Measurements from ENCODE around the gene TRPM3.

TRPM3 gene

DNA sequence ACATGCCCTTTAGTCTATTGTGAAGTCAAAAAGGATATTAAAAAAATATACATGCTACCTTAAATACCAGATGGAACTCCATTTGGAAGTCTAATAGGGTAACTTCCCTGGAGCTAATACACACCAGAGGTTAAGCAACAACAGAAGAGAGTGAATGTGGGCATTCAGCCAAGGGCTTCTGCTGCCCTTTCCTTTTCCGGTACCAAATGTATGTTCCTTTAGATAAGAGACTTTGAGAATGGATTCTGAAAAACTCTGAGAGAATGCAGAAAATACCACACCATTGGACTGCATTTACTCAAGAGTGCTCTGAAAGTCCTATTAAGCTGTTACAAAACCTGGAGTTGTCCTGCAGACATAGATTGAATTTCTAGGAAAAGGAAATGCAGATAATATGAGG lies 23.8 kb upstream of the TRPM3 start:
- H3K4me3 ChIP-seq (ENCODE audit: low read depth, low read length): no peak overlapping the region
- DNase-seq: peak; percentile 3
- no peaks in the 10 kb centered on the region for H3K36me3 ChIP-seq (replicated peaks)
- H3K27me3 ChIP-seq (replicated peaks): no peaks in the 10 kb centered on the region
- no peak for TF ChIP-seq CTCF (IDR thresholded peaks at IDR 0.05; ENCODE audit: low read depth, low read length, missing control alignments)
- in situ Hi-C loops (cut with HindIII; ENCODE audit: low pct_ligation_motif_present, low sequenced_read_pairs): no loop called here
- no peak overlapping the region for H3K27ac ChIP-seq

DNA sequence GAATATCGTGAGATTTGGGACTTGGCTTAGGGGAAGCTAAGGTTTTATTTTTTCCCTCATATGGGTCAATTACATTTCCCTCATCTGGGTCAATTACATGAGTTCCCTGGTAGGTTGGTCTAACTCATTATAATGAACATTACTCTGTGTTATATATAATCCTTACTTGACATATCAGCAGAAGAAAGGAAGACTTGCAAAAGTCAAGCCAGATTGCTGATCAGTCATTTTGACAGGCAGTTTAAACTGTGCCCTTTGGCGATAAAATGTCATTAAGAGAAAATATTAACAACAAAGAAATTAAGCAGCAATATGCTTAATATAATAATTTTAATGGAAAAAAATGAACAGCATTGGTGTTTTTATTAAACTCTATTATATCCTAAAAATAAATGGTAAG lies 23.1 kb upstream of the TRPM3 start:
- Histone ChIP-seq H3K27ac (no peak overlapping the region), H3K4me3 (ENCODE audit: low read depth, low read length) (no peak overlapping the region), H3K27me3 (replicated peaks) (no peaks in the 10 kb centered on the region), H3K36me3 (replicated peaks) (no peaks in the 10 kb centered on the region)
- DNase-seq: no peak
- no peak for TF ChIP-seq CTCF (IDR thresholded peaks at IDR 0.05; ENCODE audit: low read depth, low read length, missing control alignments)
- in situ Hi-C loops (cut with HindIII; ENCODE audit: low pct_ligation_motif_present, low sequenced_read_pairs): no loop called here

DNA sequence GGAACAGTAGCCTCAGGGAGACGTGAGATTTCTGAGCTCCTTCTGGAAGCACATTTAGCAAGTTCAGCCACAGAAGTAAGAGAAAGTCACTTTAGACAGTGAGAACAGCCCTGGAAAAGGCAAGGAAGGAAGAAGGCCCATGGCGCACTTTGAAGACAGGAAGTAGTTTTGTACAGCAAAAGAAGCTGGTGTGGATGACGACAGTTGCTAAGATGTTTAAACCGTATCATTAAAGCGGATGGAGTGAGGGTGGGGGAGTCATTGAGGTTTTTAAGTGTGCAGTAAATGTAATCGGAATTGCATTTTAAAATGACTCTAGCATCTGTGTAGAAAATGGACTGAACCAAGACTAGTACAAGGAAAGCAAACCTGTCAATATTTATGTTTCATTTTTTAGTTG lies 15.3 kb upstream of the TRPM3 start:
- no peak for TF ChIP-seq CTCF (IDR thresholded peaks at IDR 0.05; ENCODE audit: low read depth, low read length, missing control alignments)
- Histone ChIP-seq H3K27ac (no peak overlapping the region), H3K36me3 (replicated peaks) (no peaks in the 10 kb centered on the region), H3K27me3 (replicated peaks) (no peaks in the 10 kb centered on the region), H3K4me3 (ENCODE audit: low read depth, low read length) (no peak overlapping the region)
- no peak for DNase-seq
- in situ Hi-C loops (cut with HindIII; ENCODE audit: low pct_ligation_motif_present, low sequenced_read_pairs): no loop called here

DNA sequence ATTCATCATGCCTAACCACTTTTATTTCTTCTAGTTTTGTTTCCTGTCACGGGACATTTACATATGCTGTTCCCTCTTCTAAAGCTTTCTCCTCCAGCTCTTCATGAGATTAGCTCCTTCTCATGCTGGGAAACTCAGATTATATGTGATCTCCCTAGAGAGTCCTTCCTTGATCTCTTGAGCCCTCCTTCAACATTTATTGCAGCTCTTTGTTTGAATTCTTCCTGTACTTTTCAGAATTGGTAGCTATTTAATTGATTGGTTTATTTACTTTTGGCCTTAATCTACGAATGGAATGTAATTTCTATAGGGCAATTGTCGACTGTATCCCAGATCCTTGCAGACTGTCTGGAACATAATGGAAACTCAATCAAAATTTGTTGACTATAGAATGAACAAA lies 9.7 kb upstream of the TRPM3 start:
- TF ChIP-seq CTCF (IDR thresholded peaks at IDR 0.05; ENCODE audit: low read depth, low read length, missing control alignments): no peak
- H3K36me3 ChIP-seq (replicated peaks): no peaks in the 10 kb centered on the region
- H3K27me3 ChIP-seq (replicated peaks): no peaks in the 10 kb centered on the region
- in situ Hi-C loops (cut with HindIII; ENCODE audit: low pct_ligation_motif_present, low sequenced_read_pairs): no loop called here
- H3K27ac ChIP-seq: no peak overlapping the region
- DNase-seq: no peak
- H3K4me3 ChIP-seq (ENCODE audit: low read depth, low read length): no peak overlapping the region

DNA sequence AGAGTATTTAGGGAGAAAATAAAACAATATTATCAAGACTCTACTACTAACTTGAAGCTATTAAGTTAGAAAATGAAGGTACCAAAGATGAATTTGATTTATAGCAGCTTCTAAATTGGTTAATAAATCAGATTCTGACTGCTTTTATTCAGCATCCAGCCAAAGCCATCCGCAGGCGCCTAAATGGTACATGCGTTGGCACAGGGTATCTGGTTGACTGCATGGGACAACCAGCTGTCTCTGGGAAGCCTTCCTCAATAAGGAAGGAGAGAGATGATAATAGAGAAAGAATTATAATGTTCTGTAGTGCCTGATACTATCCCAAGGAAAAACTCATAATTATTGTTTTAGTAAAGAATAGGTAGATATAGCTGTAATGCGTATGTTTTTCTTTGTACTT lies 9.1 kb upstream of the TRPM3 start:
- DNase-seq: no peak
- no peaks in the 10 kb centered on the region for H3K27me3 ChIP-seq (replicated peaks)
- no peak overlapping the region for H3K4me3 ChIP-seq (ENCODE audit: low read depth, low read length)
- no peak overlapping the region for H3K27ac ChIP-seq
- in situ Hi-C loops (cut with HindIII; ENCODE audit: low pct_ligation_motif_present, low sequenced_read_pairs): no loop called here
- no peak for TF ChIP-seq CTCF (IDR thresholded peaks at IDR 0.05; ENCODE audit: low read depth, low read length, missing control alignments)
- no peaks in the 10 kb centered on the region for H3K36me3 ChIP-seq (replicated peaks)

DNA sequence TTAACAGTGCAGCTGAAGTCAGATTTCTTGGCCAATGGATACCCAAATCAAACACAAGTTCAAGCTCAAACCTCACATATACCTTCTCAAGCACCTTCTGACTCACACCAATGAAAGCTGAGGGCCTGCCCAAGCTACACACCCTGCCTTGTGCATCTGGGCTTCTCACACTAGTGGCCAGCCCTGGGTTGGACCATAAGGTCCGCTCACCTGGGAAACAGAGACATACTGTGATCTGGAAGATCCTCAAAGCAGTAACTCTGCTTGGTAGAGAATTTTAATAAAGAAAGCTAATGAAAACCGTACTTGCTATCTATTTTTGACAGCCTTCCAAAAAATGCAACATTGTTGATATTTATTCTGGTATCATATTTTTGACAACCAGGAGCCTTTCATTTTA lies 7.4 kb upstream of the TRPM3 start:
- no peak for DNase-seq
- no peaks in the 10 kb centered on the region for H3K36me3 ChIP-seq (replicated peaks)
- no peaks in the 10 kb centered on the region for H3K27me3 ChIP-seq (replicated peaks)
- H3K27ac ChIP-seq: no peak overlapping the region
- TF ChIP-seq CTCF (IDR thresholded peaks at IDR 0.05; ENCODE audit: low read depth, low read length, missing control alignments): no peak
- H3K4me3 ChIP-seq (ENCODE audit: low read depth, low read length): no peak overlapping the region
- in situ Hi-C loops (cut with HindIII; ENCODE audit: low pct_ligation_motif_present, low sequenced_read_pairs): no loop called here
